ENCODE measurements around the gene TRAF7.
"Not testable (repeated sequence)": the region's sequence is repeated elsewhere in the genome, so short reads cannot be mapped to it uniquely, and the experiment has no call there.

TRAF7 gene

DNA sequence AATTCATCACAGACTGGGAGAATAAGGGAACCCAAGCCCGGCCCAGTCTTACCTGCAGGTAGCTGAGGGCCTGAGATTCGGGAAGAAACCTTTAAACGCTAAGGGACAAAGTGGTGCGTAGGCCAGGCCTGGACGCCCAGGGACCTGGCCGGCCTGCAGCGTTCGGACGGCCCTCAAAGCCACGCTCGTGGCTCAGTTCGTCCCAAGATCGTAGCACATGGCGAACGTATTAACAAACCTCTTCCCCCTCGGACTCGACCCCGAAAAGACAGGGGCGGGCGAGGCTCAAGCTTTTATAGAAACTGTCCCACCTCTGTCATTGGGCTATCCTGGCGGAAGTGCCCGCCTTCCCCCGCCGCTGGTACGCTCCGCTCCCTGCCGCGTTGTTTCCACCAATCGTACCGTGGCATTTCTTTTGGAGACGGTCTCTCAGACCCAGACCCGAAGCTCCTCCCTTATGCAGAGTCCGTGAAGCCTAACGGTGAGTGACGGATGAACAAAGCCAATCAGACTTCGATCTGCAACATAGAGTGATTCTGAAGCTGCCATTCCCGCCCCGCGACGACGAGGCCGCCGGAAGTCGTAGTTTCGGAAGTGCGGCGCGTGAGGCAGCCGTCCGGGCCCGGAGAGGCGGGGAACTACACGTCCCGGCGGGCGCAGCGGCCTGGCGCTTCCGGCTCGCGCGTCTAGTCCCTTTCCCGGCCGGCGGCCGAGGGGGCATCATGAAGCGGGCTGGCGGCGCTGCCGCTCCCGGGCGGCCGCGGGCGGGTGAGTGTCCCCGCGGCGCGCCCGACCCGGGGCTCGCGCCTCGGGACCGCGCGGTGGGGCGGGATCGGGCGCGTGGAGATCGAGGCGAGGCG lies at the start of gene TRAF7:
Gene TRAF7 (plus strand): TSS at position 692 of the 860 bp plus-strand sequence. CDS start 8,139 bp downstream, outside the sequence.
- Histone ChIP-seq H2AFZ (ENCODE audit: low read length) (no peak within 1 kb of the TSS), H3K4me3 (ENCODE audit: low read length) (peak within 1 kb of the TSS; percentile 97), H3K79me2 (ENCODE audit: low read length) (peaks cover 70% of the 10 kb centered on the region), H3K27me3 (replicated peaks; ENCODE audit: insufficient read depth, low read length) (no peaks in the 10 kb centered on the region), H3K36me3 (replicated peaks; ENCODE audit: insufficient read depth, low read length) (peaks cover 4% of the 10 kb centered on the region; the same call in 1 of the 2 replicates), H3K9ac (ENCODE audit: low read length) (peak within 1 kb of the TSS; percentile 97), H4K20me1 (ENCODE audit: insufficient read depth, low read length) (peaks cover 36% of the 10 kb centered on the region), H3F3A (ENCODE audit: insufficient read depth, low read length) (peaks cover 48% of the 10 kb centered on the region), H3K4me2 (ENCODE audit: low read depth, low read length) (peak within 1 kb of the TSS; percentile 100), H3K9me2 (replicated peaks; ENCODE audit: insufficient read depth, low read length) (no peaks in the 10 kb centered on the region), H3K9me3 (replicated peaks; ENCODE audit: insufficient read depth, low read length) (no peaks in the 10 kb centered on the region), H3K4me1 (ENCODE audit: low read length) (peaks cover 22% of the 10 kb centered on the region), H3K27ac (ENCODE audit: low read length) (peak within 1 kb of the TSS; percentile 62; the same call in 1 of the 2 replicates)
- DNase-seq, result peak; percentile 100
- TF ChIP-seq EZH2 (optimal IDR thresholded peaks at IDR 0.05; ENCODE audit: low read depth, low read length) (no peak), EZH2phosphoT487 (IDR thresholded peaks at IDR 0.05; ENCODE audit: low read length) (no peak)
- TF ChIP-seq, protein P1, sequence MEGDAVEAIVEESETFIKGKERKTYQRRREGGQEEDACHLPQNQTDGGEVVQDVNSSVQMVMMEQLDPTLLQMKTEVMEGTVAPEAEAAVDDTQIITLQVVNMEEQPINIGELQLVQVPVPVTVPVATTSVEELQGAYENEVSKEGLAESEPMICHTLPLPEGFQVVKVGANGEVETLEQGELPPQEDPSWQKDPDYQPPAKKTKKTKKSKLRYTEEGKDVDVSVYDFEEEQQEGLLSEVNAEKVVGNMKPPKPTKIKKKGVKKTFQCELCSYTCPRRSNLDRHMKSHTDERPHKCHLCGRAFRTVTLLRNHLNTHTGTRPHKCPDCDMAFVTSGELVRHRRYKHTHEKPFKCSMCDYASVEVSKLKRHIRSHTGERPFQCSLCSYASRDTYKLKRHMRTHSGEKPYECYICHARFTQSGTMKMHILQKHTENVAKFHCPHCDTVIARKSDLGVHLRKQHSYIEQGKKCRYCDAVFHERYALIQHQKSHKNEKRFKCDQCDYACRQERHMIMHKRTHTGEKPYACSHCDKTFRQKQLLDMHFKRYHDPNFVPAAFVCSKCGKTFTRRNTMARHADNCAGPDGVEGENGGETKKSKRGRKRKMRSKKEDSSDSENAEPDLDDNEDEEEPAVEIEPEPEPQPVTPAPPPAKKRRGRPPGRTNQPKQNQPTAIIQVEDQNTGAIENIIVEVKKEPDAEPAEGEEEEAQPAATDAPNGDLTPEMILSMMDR (IDR thresholded peaks at IDR 0.05; ENCODE audit: low read length), result no peak

DNA sequence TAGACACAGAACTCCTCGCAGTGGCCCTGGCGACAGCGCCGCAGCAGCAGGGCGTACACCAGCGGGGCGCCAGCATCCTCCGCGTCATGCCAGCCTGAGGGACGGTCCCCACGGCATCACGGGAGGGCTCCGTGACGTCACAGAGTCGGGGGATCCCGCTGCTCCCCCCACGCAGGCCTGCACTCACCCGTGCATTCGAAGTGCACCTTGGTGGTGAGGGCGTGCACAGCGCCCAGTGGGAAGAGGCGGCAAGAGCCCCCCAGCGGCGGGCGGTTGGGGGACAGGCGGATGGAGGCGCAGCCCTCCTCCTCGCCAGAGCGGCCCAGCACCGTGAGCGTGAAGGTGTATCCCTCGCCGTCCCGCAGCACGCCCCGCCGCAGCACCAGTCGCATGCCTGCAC lies 49.4 kb upstream of the TRAF7 start:
- not testable (repeated sequence) for H3K27me3 ChIP-seq (replicated peaks; ENCODE audit: insufficient read depth, low read length); H3K9ac ChIP-seq (ENCODE audit: low read length)

DNA sequence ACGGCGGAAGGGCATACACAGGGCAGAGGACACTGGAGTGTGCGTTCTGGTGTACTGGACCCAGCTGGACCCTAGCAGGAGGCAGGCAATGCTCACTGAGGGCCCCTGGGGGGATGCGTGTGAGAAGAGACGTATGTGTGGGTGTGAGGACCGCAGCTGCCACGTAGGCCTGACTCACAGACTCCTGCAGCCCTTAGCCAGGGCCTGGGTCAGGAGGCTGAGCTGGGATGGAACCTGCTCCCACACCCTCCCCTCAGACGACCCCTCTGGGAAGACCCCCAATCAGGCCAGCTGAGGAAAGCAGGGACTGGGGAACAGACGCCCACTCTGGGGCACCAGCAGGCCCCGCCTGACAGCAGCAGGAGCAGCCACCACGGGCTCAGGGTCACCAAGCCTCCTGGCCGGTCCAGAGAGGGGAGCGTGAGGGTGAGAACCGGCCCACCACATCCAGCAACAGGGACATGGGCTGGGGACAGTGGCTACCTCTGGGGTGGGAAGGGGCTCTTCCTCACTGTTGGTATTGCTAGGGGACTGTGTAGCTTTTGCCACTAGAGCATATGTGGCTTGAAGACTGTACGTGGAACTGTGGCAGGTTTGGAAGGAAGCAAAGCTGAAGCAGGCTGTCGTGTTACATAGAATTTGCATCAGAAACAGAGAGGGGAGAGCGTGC lies 48.3 kb upstream of the TRAF7 start:
- H3K9me3 ChIP-seq (replicated peaks; ENCODE audit: insufficient read depth, low read length); H3K4me1 ChIP-seq (ENCODE audit: low read length); H3K36me3 ChIP-seq (replicated peaks; ENCODE audit: insufficient read depth, low read length); H3K79me2 ChIP-seq (ENCODE audit: low read length); H3K27ac ChIP-seq (ENCODE audit: low read length); H3K4me2 ChIP-seq (ENCODE audit: low read depth, low read length); H3K9ac ChIP-seq (ENCODE audit: low read length); H2AFZ ChIP-seq (ENCODE audit: low read length); H3K4me3 ChIP-seq (ENCODE audit: low read length); H3F3A ChIP-seq (ENCODE audit: insufficient read depth, low read length); H3K9me2 ChIP-seq (replicated peaks; ENCODE audit: insufficient read depth, low read length); H4K20me1 ChIP-seq (ENCODE audit: insufficient read depth, low read length); DNase-seq; H3K27me3 ChIP-seq (replicated peaks; ENCODE audit: insufficient read depth, low read length): not testable (repeated sequence)

More for the DNA sequence above, 49.4 kb upstream of the TRAF7 start:
- H2AFZ ChIP-seq (ENCODE audit: low read length); H3K4me2 ChIP-seq (ENCODE audit: low read depth, low read length); H3K27ac ChIP-seq (ENCODE audit: low read length); H3K9me2 ChIP-seq (replicated peaks; ENCODE audit: insufficient read depth, low read length); H3K4me1 ChIP-seq (ENCODE audit: low read length); H4K20me1 ChIP-seq (ENCODE audit: insufficient read depth, low read length); H3K36me3 ChIP-seq (replicated peaks; ENCODE audit: insufficient read depth, low read length); H3F3A ChIP-seq (ENCODE audit: insufficient read depth, low read length); H3K9me3 ChIP-seq (replicated peaks; ENCODE audit: insufficient read depth, low read length); DNase-seq; H3K79me2 ChIP-seq (ENCODE audit: low read length); H3K4me3 ChIP-seq (ENCODE audit: low read length): not testable (repeated sequence)

DNA sequence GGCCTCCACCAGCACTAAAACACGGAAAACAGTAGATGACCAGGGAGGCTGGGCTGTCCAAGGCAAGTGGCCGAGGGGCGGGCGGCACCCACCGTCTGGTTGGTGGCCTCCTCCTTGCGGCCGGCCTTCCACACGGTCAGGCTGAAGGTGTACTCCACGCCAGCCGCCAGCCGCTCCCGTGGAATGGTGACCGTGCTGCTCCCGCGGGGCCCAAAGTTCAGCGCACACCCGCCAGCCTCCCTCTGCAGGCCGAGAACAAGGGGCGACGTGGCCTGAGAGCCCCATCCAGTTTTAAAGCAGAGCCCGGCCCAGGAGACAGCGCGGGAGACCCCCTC lies 47.8 kb upstream of the TRAF7 start:
- H3K9me2 ChIP-seq (replicated peaks; ENCODE audit: insufficient read depth, low read length); H3K79me2 ChIP-seq (ENCODE audit: low read length); H4K20me1 ChIP-seq (ENCODE audit: insufficient read depth, low read length); H3K4me2 ChIP-seq (ENCODE audit: low read depth, low read length); H2AFZ ChIP-seq (ENCODE audit: low read length); H3K9me3 ChIP-seq (replicated peaks; ENCODE audit: insufficient read depth, low read length); H3F3A ChIP-seq (ENCODE audit: insufficient read depth, low read length); H3K9ac ChIP-seq (ENCODE audit: low read length); H3K4me3 ChIP-seq (ENCODE audit: low read length); H3K27ac ChIP-seq (ENCODE audit: low read length); DNase-seq; H3K4me1 ChIP-seq (ENCODE audit: low read length); H3K36me3 ChIP-seq (replicated peaks; ENCODE audit: insufficient read depth, low read length); H3K27me3 ChIP-seq (replicated peaks; ENCODE audit: insufficient read depth, low read length): not testable (repeated sequence)

DNA sequence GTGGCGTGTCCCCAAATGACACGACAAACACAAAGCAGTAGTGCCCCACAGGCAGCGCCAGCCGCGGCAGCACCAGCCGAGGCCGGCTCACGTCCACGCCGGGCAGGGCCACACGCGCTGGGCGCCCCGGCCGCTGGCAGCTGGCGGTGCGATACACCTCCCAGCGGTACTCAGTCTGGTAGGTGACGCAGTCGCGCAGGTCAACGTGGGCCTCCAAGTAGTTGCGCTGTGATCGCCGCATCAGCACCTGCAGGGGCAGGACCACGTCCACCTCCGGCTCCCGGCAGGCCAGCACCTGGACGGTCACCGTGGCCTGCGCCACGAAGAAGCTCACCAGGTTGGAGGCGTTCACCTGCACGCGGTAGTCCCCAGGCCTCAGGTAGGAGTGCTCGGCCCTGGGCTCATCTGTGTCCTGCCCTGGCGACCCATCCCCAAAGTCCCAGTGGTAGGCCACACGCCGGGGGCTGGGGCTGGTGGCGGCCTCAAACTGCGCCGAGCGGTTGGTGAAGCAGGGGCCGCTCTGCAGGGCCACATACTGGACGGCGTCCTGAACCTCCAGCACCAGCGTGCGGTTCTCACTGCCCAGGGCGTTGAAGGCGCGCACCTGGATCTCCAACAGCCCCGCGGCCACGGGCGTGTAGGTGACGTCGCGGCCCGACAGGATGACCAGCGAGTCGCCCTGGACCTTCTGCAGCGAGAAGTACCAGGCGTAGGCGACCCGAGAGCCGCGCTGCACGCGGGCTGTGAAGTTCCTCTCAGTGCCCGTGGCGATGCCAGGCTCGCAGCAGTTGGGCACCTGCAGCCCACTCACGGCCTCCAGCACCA lies 46.9 kb upstream of the TRAF7 start:
- not testable (repeated sequence) for H3K4me3 ChIP-seq (ENCODE audit: low read length); H3K4me2 ChIP-seq (ENCODE audit: low read depth, low read length); DNase-seq; H3K36me3 ChIP-seq (replicated peaks; ENCODE audit: insufficient read depth, low read length); H2AFZ ChIP-seq (ENCODE audit: low read length); H3K4me1 ChIP-seq (ENCODE audit: low read length); H3K79me2 ChIP-seq (ENCODE audit: low read length); H3F3A ChIP-seq (ENCODE audit: insufficient read depth, low read length); H3K9ac ChIP-seq (ENCODE audit: low read length); H3K27me3 ChIP-seq (replicated peaks; ENCODE audit: insufficient read depth, low read length); H3K9me3 ChIP-seq (replicated peaks; ENCODE audit: insufficient read depth, low read length); H3K27ac ChIP-seq (ENCODE audit: low read length); H3K9me2 ChIP-seq (replicated peaks; ENCODE audit: insufficient read depth, low read length); H4K20me1 ChIP-seq (ENCODE audit: insufficient read depth, low read length)

DNA sequence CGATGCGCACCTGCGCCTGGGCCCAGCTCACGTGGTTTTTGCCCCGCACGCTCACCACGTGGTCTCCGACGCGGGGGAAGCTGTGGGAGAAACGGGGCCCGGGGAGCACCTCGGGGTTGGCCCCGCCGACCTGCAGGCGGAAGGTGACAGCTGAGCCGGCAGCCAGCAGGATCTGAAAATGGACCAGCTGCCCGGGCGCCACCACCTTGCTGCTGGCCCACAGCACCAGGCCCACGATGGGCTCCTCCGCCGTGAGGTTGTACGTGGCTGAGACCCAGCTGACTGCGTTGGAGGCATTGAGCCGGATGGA lies 46.4 kb upstream of the TRAF7 start:
- not testable (repeated sequence) for H2AFZ ChIP-seq (ENCODE audit: low read length); H3K9ac ChIP-seq (ENCODE audit: low read length); H3K9me2 ChIP-seq (replicated peaks; ENCODE audit: insufficient read depth, low read length); H3K9me3 ChIP-seq (replicated peaks; ENCODE audit: insufficient read depth, low read length); H3K27me3 ChIP-seq (replicated peaks; ENCODE audit: insufficient read depth, low read length); DNase-seq; H4K20me1 ChIP-seq (ENCODE audit: insufficient read depth, low read length); H3F3A ChIP-seq (ENCODE audit: insufficient read depth, low read length); H3K4me3 ChIP-seq (ENCODE audit: low read length); H3K27ac ChIP-seq (ENCODE audit: low read length); H3K4me1 ChIP-seq (ENCODE audit: low read length); H3K4me2 ChIP-seq (ENCODE audit: low read depth, low read length); H3K36me3 ChIP-seq (replicated peaks; ENCODE audit: insufficient read depth, low read length); H3K79me2 ChIP-seq (ENCODE audit: low read length)

Measured in MM.1S (cell line).